Uterus (tissue), 4 donors: ENCODE results near the gene LINGO1. TPM values are rescaled to one million over a fixed set of nuclear protein-coding genes. Genes with fewer than 3 reads are reported as not detected.

Experiments used
- DNase-seq, 2 donors: peaks; one replicate each; pipeline ENCODE4 v3.0.0-alpha.2; 2019 to 2020
- H3K27ac ChIP-seq, 2 donors: fragments of 200-600 bp; sonication (generic); 1 replicate in 1 of 2; 2 replicates in 1 of 2; pipeline ENCODE4 v1.5.1; 2016 to 2018
- H3K27me3 ChIP-seq, 2 donors: fragments of 200-600 bp; sonication (generic); one replicate each; pipeline ENCODE4 v1.5.1; 2018 to 2019; ENCODE audit warnings: control low read depth in 1 of 2
- H3K36me3 ChIP-seq, 2 donors: fragments of 200-600 bp; sonication (generic); one replicate each; pipeline ENCODE4 v1.5.1; 2019; ENCODE audit warnings: control low read depth in 1 of 2
- H3K4me1 ChIP-seq, 2 donors: fragments of 200-600 bp; sonication (generic); one replicate each; pipeline ENCODE4 v1.5.1; 2018 to 2019; ENCODE audit warnings: control low read depth in 1 of 2
- H3K4me3 ChIP-seq, 2 donors: fragments of 200-600 bp; sonication (generic); 1 replicate in 1 of 2; 2 replicates in 1 of 2; pipeline ENCODE4 v1.5.1; 2018 to 2019; ENCODE audit warnings: mild to moderate bottlenecking in 1 of 2
- H3K9me3 ChIP-seq, 2 donors: fragments of 200-600 bp; sonication (generic); one replicate each; pipeline ENCODE4 v1.5.1; 2019; ENCODE audit warnings: control low read depth in 1 of 2
- POLR2A ChIP-seq, 2 donors: fragments of 450-650 bp; IDR thresholded peaks; one replicate each; pipeline ENCODE4 v1.6.1; 2016; ENCODE audit warnings: antibody characterized with exemption in 2 of 2, mild to moderate bottlenecking in 1 of 2, moderate library complexity in 1 of 2
- intact Hi-C: fragments of 100-400 bp; cut with DNase I; formaldehyde crosslinking; loops from one replicate; pipeline ENCODE4 v1.15.1; 2023; ENCODE audit warnings: low total_unique reads
- total RNA-seq, 4 donors: library from RNA; depleted of rRNA in 3 of 4; stranded (reverse); fragments of >200 nt in 3 of 4; gene quantifications; one replicate each; pipeline versions ENCODE4 v1.1.0 to v1.2.4, GENCODE V29; 2014 to 2023
- TF ChIP-seq, protein P1 (sequence below), 4 experiments: fragments of 200-600 bp in 2 of 4; fragments of 450-650 bp in 2 of 4; sonication (generic) in 2 of 4; IDR thresholded peaks; one replicate each; pipeline ENCODE4 v1.5.1; 2016 to 2019; ENCODE audit warnings: antibody characterized with exemption in 4 of 4, mild to moderate bottlenecking in 2 of 4, moderate library complexity in 1 of 4
- donor health status: DM: yes; HTN: yes; CAD: no.

Gene LINGO1
- total RNA-seq, 4 donors from 2014 or later: 0.26 to 9.6 (median 8.4) TPM; not detected in 1

DNA sequence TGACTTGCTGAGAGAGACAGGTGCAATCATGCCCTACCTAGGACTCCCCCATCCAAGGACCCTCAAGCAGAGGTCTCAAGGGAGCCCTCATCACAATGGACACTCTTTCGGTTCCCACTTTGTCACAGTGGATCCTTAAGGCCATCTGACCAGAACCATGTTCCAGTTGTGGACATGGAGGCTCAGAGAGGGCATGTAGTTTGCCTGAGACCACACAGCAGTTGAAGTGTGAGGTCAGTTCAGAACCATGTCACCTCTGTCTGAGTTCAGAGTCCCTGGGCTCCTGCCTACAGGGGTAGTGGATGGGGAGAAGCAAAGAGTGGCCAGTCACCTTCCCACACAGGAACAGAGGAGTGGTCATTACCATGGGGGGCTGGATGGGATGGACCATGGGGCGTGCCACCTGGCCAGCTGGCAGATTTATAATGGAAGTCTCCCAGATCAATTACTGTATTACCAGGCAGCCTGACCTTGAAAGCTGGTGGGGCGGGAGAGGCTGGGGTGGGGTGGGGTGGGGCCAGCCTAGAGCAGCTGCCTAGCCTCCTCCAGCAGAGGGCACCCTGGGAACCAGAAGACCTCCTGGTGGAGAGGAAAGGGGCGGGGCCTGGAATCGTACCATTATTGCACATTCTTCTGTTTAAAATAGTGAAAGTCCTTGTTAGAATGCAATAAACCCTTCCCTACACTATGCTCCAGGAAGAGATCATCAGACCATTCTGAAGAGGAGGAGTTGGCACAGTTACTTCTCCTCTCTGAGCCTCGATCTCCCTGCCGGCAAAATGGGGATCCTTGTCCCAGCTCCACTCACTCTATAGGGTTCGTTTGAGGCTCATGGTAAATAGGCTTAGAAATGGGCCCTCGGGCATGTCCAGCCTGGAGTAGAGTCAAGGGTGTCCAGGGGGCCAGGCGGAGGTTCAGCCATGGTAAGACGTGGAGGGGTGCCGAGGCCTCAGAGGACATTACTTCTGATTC is 26.9 kb upstream of the LINGO1 start:
- no peak overlapping the region for H3K4me3 ChIP-seq
- H3K36me3 ChIP-seq: no peaks in the 10 kb centered on the region
- H3K4me1 ChIP-seq: no peaks in the 10 kb centered on the region
- TF ChIP-seq POLR2A (IDR thresholded peaks at IDR 0.05): no peak
- TF ChIP-seq, protein P1, sequence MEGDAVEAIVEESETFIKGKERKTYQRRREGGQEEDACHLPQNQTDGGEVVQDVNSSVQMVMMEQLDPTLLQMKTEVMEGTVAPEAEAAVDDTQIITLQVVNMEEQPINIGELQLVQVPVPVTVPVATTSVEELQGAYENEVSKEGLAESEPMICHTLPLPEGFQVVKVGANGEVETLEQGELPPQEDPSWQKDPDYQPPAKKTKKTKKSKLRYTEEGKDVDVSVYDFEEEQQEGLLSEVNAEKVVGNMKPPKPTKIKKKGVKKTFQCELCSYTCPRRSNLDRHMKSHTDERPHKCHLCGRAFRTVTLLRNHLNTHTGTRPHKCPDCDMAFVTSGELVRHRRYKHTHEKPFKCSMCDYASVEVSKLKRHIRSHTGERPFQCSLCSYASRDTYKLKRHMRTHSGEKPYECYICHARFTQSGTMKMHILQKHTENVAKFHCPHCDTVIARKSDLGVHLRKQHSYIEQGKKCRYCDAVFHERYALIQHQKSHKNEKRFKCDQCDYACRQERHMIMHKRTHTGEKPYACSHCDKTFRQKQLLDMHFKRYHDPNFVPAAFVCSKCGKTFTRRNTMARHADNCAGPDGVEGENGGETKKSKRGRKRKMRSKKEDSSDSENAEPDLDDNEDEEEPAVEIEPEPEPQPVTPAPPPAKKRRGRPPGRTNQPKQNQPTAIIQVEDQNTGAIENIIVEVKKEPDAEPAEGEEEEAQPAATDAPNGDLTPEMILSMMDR (IDR thresholded peaks at IDR 0.05): no peak
- H3K27ac ChIP-seq: no peak overlapping the region
- DNase-seq: no peak
- no peaks in the 10 kb centered on the region for H3K9me3 ChIP-seq
- intact Hi-C loops: no loop called here
- no peaks in the 10 kb centered on the region for H3K27me3 ChIP-seq

DNA sequence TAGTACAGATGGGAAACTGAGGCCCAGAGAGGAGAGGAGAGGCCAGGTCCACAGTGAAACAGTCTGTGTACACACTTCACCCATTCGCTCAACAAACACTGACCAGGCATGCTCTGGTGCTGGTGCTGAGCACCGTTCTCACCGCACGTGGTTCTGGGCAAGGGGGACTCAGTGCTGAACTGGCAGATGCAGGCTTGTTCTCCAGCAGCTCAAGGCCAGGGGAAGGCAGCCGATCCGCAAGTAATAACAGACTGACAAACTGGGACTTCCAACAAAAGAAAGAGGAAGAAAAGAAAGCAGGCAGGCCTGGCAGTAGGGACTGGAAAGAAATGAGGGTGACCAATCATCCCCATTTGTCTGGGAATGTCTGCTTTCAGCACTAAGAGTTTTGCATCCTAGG is 25.6 kb upstream of the LINGO1 start:
- H3K27me3 ChIP-seq: no peaks in the 10 kb centered on the region

DNA sequence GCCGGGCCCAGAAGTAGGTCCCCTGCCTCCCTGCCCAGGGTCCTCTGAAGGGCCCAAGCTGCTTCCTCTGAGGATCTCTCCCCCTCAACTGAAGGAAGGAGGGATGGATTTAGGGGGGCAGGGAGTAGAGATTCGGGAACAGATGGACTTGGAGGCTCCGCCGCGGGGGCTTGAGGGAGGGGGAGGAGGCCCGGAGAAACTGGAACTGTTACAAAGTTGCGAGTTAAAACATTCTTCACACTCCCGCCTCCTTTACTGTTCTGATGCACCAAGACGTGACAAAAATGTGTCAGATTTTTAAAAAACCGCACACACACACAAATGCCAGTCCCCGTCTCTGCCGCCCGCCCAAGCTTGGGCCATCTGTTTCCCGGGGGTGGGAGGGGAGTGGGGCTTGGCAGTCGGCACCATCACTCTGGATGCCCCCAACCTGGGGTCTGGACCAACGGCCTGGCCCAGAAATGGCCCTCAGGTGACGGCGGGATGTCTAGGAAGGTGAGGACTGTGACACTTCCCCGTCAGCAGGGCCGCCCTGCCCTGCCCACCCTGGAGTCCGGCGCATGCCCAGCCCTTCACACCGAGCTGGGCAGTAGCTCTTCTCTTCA is 25.0 kb upstream of the LINGO1 start:
- Histone ChIP-seq H3K4me1 (no peaks in the 10 kb centered on the region), H3K36me3 (no peaks in the 10 kb centered on the region), H3K27me3 (no peaks in the 10 kb centered on the region), H3K9me3 (no peaks in the 10 kb centered on the region), H3K4me3 (no peak overlapping the region), H3K27ac (no peak overlapping the region)
- TF ChIP-seq, protein P1 (IDR thresholded peaks at IDR 0.05): no peak
- no peak for TF ChIP-seq POLR2A (IDR thresholded peaks at IDR 0.05)
- intact Hi-C loops: no loop called here
- no peak for DNase-seq

More for the DNA sequence above, 25.6 kb upstream of the LINGO1 start:
- Histone ChIP-seq H3K9me3 (no peaks in the 10 kb centered on the region), H3K4me3 (no peak overlapping the region), H3K4me1 (no peaks in the 10 kb centered on the region), H3K27ac (no peak overlapping the region), H3K36me3 (no peaks in the 10 kb centered on the region)
- no peak for DNase-seq
- intact Hi-C loops: no loop called here
- no peak for TF ChIP-seq POLR2A (IDR thresholded peaks at IDR 0.05)
- TF ChIP-seq, protein P1 (IDR thresholded peaks at IDR 0.05): no peak

DNA sequence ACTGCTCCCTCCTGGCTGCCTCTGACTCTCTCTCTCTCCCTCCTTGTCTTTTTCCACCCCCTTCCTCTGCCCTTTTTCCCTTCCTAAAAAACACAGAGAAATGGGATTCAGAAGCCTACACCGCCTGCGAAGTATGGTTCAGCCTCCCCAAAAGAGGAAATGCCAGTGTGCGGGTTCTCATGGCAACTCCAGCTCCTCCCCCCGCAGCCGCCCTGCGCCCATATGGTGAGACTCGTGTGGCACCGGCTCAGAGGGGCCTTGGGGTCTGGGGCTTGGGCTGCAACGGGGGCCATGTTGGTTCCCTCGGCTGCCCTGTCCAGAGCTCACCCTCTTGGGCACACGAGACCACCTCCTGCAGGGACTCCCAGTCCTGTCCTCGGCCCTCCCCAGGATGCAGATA is 23.6 kb upstream of the LINGO1 start:
- no peak for DNase-seq
- Histone ChIP-seq H3K27ac (no peak overlapping the region), H3K27me3 (no peaks in the 10 kb centered on the region), H3K36me3 (no peaks in the 10 kb centered on the region), H3K4me1 (no peaks in the 10 kb centered on the region), H3K4me3 (no peak overlapping the region), H3K9me3 (no peaks in the 10 kb centered on the region)
- no peak for TF ChIP-seq POLR2A (IDR thresholded peaks at IDR 0.05)
- intact Hi-C loops: no loop called here

DNA sequence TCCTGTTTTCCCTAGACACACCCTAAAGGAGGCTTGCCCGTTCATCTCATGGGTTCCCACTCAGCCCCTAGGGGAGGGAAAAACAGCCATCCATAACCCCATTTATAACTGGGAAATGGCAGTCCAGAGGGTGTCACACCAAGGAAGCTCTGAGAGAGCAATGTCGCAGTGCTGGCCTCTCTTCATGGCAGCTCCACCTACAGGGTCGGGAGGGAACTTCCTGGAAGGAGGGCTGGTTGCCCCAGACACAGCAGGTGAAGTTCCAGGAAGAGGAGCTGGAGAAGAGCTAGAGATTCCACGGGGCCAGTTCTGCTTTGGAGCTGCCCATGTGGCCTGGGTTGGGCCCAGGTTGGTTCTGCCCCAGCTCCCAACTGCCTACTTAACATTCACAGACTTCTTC is 22.3 kb upstream of the LINGO1 start:
- intact Hi-C loops: no loop called here
- H3K36me3 ChIP-seq: no peaks in the 10 kb centered on the region

More for the DNA sequence above, 22.3 kb upstream of the LINGO1 start:
- H3K4me3 ChIP-seq: no peak overlapping the region
- no peaks in the 10 kb centered on the region for H3K9me3 ChIP-seq
- H3K27ac ChIP-seq: no peak overlapping the region
- no peaks in the 10 kb centered on the region for H3K4me1 ChIP-seq
- DNase-seq: no peak
- no peaks in the 10 kb centered on the region for H3K27me3 ChIP-seq
- TF ChIP-seq, protein P1 (IDR thresholded peaks at IDR 0.05): no peak
- no peak for TF ChIP-seq POLR2A (IDR thresholded peaks at IDR 0.05)
